ENCODE data around the gene SLC7A5.
"Not testable (repeated sequence)": the region's sequence is repeated elsewhere in the genome, so short reads cannot be mapped to it uniquely, and the experiment has no call there.

The SLC7A5 gene

DNA sequence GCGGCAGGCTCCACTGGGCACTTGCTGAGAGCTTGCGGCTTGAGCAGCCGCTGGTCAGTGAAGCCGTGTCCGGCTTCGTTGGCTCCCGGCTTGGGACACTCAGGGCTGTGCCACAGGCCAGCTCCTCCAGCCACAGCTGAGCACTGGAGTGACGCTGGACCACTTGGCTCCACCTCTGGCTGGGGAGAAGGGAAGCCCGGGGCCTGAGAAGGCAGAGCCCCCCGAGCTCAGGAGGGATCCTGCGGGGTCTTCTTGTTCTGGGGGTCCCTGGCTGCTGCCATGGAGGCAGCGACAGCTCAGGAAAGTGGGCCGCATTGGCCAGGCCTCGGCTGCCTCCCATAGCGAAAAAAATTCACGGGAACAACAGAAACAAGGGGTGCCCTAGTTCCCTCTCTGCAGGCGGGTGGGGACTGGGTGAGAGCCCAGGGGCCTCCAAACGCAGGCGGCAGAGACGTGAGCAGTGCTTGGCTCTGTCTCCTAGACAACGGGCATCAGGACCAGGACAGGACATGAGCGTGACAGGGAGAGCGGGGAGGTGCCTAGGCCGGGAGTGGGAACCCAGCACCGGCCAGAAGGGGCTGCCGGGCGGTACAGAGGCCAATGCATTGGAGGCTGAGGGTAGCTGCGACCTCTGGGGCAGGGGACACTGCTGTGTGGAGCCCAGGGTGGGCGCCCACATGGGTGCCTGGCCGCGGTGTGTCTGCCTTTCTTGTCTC is 37.7 kb downstream of the SLC7A5 start:
- DNase-seq = no peak

GRCh38 chr16:87830673-87831420 is 38.5 kb downstream of the SLC7A5 start:
- no peak for DNase-seq

GRCh38 chr16:87829988-87830672 is 39.2 kb downstream of the SLC7A5 start:
- no peak for DNase-seq

DNA sequence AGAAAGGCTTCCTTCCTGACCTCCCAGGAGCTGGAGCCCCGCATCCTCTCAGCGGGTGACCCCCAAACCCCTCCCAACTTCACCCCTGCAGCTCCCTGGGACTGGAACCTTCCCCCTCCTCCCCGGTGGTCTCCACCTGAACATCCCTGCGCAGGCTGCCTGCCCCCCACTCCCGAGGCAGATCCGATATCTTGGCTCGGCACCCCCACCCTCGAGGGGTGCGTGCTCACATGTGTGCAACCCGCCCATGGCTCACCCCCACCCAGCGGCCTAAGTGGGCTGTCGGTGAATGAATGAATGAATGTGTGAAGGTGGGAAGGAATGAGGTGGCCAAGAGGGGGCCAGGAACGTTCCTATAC is 39.7 kb downstream of the SLC7A5 start:
- no peak for DNase-seq

GRCh38 chr16:87828907-87829621 is 40.2 kb downstream of the SLC7A5 start:
- no peak for DNase-seq

DNA sequence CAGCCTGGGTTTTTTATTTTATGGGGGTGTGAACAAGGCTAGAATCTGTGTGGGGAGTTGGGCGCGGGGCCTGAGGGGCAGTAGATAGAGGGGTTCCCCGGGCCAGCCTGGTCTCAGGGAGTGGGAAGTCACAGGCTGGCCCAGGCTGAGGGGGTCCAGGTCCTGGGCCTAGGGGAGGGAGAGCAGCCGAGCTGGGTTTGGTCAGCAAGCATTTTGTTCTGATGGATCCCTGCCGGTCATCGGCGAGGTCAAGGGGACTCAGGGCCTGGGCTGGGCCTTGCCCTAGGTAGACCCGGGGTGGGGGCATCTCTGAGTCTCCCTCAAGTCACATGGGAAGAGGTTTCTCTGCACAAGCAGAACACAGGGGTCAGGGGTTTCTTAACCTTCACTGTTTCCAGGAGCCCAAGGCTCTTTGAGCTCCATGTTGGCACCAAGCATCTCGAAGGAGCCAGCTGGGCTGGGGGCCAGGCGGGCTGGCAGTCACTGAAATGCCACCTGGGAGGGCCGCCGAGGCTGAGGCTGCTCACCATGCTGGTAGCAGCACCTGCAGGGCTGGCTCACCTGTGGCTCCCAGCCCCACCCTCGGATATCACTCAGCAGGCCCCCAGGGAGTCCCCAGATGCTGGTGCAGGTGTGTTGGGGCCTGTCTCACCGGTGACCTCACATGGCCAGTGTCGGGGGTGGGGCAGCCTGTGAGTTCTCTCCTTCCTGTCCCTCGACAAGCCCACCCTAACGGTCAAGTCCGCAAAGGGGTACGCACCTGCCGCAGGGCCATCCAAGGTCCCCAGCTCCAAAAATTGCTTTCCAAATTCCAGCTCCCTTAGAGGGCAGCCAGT is 41.0 kb downstream of the SLC7A5 start:
- DNase-seq = no peak

DNA sequence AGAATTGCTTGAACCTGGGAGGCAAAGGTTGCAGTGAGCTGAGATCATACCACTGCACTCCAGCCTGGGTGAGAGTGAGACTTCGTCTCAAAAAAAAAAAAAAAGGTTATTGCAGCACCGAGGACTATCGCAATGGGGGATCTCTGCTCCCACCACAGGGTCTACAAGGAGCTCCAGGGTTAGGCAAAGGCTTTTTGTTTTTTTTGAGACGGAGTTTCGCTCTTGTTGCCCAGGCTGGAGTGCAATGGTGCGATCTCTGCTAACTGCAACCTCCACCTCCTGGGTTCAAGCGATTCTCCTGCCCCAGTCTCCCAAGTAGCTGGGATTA is 41.8 kb downstream of the SLC7A5 start:
- DNase-seq = not testable (repeated sequence)

- no peak for DNase-seq
These were observed 42.3 kb downstream of the SLC7A5 start for GRCh38 chr16:87826798-87827587.

GRCh38 chr16:87826407-87826797 is 42.9 kb downstream of the SLC7A5 start:
- not testable (repeated sequence) for DNase-seq

- DNase-seq = not testable (repeated sequence)
These were observed 43.5 kb downstream of the SLC7A5 start for GRCh38 chr16:87825842-87826120.

GRCh38 chr16:87824991-87825841 is 44.1 kb downstream of the SLC7A5 start:
- no peak for DNase-seq

- no peak for DNase-seq
These were observed 45.0 kb downstream of the SLC7A5 start for GRCh38 chr16:87824016-87824990.

- DNase-seq = no peak
These were observed 46.0 kb downstream of the SLC7A5 start for GRCh38 chr16:87823181-87823929.

DNA sequence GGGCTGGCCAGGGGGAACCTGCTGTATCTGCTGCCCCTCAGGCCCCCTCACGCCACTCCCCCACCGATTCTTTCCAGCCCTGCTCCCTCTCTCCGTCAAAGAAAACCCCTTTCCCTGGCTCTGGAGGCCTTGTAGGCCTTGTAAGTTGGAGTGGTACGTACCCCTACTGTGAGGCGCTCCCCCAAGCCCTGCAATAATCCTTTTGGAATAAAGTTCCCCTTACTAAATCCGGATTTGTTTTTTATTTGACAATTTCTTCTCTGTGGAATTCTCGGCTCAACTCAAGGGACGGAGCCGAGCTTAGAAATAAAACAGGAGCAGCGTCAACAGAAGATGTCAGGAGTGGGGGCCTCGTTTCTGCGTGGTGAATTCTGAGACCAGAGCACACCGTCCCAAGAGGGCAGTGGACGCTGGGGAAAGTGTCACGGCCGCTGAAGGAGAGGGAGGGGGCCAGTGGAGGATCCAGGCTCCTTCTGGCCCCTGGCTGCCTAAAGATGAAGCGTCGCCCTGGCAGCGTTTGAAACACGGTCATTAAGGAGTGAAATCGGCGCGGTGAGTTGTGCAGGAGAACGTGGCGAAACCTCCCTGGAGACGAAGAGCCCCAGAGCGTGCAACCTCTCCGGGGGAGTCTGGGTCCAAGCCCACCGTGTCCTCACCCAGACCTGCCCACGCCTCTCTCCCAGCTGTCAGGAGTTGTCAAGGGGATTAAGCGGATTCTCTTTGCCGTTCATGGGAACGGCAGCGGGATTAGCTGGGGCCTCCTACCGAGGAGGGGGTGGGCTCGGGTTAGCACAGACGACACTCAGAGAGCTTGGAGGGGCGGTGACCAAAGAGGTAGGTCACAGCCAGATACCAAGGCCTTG is 47.0 kb downstream of the SLC7A5 start:
- no peak for DNase-seq

GRCh38 chr16:87821376-87822107 is 47.8 kb downstream of the SLC7A5 start:
- no peak for DNase-seq

- DNase-seq = no peak
These were observed 49.3 kb downstream of the SLC7A5 start for GRCh38 chr16:87819983-87820382.

GRCh38 chr16:87819282-87819681 is 50.0 kb downstream of the SLC7A5 start:
- DNase-seq = no peak

Data from NCI-H1105 treated with DMSO at 0.1 percent for 48 hours (cell line).